Measurements from ENCODE around the gene KIF26B. TPM values are rescaled to one million over a fixed set of nuclear protein-coding genes. Genes with fewer than 3 reads are reported as not detected.
"Not testable (repeated sequence)": the region's sequence is repeated elsewhere in the genome, so short reads cannot be mapped to it uniquely, and the experiment has no call there.

The KIF26B gene
- total and polyA plus RNA-seq, 2 of the 4 experiments (the other 2 are of a cell fraction) = 0.53 to 0.54 TPM

DNA sequence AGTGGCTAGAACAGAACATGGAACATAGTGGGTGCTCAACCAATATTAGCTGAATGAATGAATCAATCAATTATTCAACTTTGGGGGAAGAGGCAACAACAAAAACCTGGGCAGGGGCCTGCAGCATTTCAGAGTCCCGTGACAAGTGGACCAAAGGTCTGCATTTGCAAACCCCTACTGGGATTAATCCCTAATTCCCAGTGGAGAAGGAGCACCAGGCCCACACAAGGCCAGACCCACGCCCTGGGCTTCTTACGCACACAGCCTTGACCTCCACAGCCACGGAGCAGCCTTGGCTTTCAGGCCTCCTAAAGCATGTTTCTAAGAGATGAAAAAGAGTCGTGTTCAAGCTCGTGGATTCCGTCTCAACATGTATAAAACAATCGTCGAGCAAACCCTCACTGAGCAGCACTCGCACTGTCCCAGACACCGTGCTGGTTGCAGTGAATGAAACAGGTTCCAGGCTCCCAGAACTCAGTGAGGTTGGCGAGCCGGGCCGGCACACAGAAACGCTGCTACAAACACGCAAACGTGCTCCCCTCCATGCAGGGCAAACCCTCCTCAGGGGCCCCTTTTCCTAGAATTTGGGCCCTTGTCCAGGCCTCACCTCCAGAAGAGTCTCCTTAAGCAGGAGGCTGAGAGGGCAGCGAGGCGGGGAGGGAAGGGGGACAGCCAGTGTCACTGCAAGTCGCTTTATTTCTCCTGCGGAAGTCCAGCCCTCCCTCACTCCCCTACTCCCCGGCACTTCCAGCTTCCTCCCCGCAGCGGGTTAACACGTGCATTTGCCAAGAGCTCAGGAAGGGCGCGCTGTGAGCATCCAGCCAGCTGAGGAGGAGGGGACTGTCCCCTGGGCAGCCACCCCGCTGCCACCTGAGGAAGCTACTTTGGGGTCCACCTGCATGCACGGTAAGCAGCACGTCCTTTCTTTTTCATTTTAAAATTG lies 556.4 kb downstream of the KIF26B start:
- H2BK20ac ChIP-seq (ENCODE audit: low read depth, low read length) = no peak overlapping the region
- no peaks in the 10 kb centered on the region for H3K9me3 ChIP-seq (ENCODE audit: control insufficient read depth, insufficient read depth, low read length)
- no peak overlapping the region for H3K4ac ChIP-seq (ENCODE audit: low read depth, low read length)
- no peak overlapping the region for H3K4me2 ChIP-seq (ENCODE audit: low read depth, low read length)
- no peak overlapping the region for H2BK15ac ChIP-seq (ENCODE audit: low read depth, low read length)
- no peaks in the 10 kb centered on the region for H3K9me1 ChIP-seq (ENCODE audit: insufficient read depth, low read length)
- no peak overlapping the region for H3K56ac ChIP-seq (ENCODE audit: extremely low read depth, insufficient read depth, low read length)
- H3K36me3 ChIP-seq (ENCODE audit: control insufficient read depth, insufficient read depth, low read length) = no peaks in the 10 kb centered on the region
- no peak overlapping the region for H4K5ac ChIP-seq (ENCODE audit: low read depth, low read length)
- no peak overlapping the region for H2AK5ac ChIP-seq (ENCODE audit: low read depth, low read length)
- ATAC-seq (ENCODE audit: low read depth) (no peak), DNase-seq (no peak)
- H4K8ac ChIP-seq (ENCODE audit: low read depth in 2 of 2, low read length in 2 of 2) = no peak overlapping the region
- no peak overlapping the region for H2BK5ac ChIP-seq (ENCODE audit: low read depth, low read length, poor library complexity, severe bottlenecking)
- no peak overlapping the region for H3K27ac ChIP-seq (ENCODE audit: insufficient read depth, low read length)
- TF ChIP-seq CHD1 (IDR thresholded peaks at IDR 0.05; ENCODE audit: low read depth, low read length) (no peak), RAD21 (IDR thresholded peaks at IDR 0.05; ENCODE audit: low read length) (no peak), FOS (IDR thresholded peaks at IDR 0.05; ENCODE audit: low read depth, low read length) (no peak), SMC3 (IDR thresholded peaks at IDR 0.05; ENCODE audit: low read depth, low read length) (no peak)
- TF ChIP-seq, protein P1, sequence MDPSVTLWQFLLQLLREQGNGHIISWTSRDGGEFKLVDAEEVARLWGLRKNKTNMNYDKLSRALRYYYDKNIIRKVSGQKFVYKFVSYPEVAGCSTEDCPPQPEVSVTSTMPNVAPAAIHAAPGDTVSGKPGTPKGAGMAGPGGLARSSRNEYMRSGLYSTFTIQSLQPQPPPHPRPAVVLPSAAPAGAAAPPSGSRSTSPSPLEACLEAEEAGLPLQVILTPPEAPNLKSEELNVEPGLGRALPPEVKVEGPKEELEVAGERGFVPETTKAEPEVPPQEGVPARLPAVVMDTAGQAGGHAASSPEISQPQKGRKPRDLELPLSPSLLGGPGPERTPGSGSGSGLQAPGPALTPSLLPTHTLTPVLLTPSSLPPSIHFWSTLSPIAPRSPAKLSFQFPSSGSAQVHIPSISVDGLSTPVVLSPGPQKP (IDR thresholded peaks at IDR 0.05; ENCODE audit: borderline replicate concordance, low read depth, low read length) = no peak
- no peak overlapping the region for H3K23ac ChIP-seq (ENCODE audit: low read depth, low read length)
- CTCF ChIA-PET = no interaction called here
- no peak overlapping the region for H2AFZ ChIP-seq (replicated peaks; ENCODE audit: low read length, poor library complexity)
- dilution Hi-C loops (cut with HindIII; ENCODE audit: low sequenced_read_pairs, unreplicated experiment) (no loop called here), intact Hi-C loops (cut with micrococcal nuclease) (no loop called here), in situ Hi-C loops (cut with MboI; ENCODE audit: low sequenced_read_pairs) (no loop called here)
- H4K20me1 ChIP-seq (ENCODE audit: insufficient read depth, low read length) = no peaks in the 10 kb centered on the region
- WGBS, 2 experiments (ENCODE audit: extremely low coverage in 2 of 2, insufficient read length in 1 of 2) = 80% methylated on average over 4 of the region's 30 CpGs; no CpG with 5 or more reads in 1 of the 2 experiments
- BruUV-seq (replicated peaks) = no TSS peak
- no peak overlapping the region for H3K14ac ChIP-seq (replicated peaks; ENCODE audit: low read depth, low read length)
- no peak overlapping the region for H3K4me3 ChIP-seq (ENCODE audit: insufficient read depth, low read depth, low read length)
- peaks cover 5% of the 10 kb centered on the region for H3K4me1 ChIP-seq (ENCODE audit: control insufficient read depth, insufficient read depth, low read length)
- no peak overlapping the region for H3K18ac ChIP-seq (ENCODE audit: low read depth, low read length)
- H3K9ac ChIP-seq (ENCODE audit: low read depth, low read length) = no peak overlapping the region
- H4K91ac ChIP-seq (ENCODE audit: insufficient read depth, low read depth, low read length) = no peak overlapping the region
- H3K79me1 ChIP-seq (ENCODE audit: low read depth in 1 of 2, low read length in 2 of 2) = no peaks in the 10 kb centered on the region
- POLR2A ChIA-PET (ENCODE audit: unreplicated experiment) = interaction anchor here (0.5 kb wide), 1 partner anchor 370 kb away, joined by 3 read pairs; no protein-coding TSS in a partner anchor
- no peak overlapping the region for H2BK120ac ChIP-seq (ENCODE audit: low read depth, low read length)
- H2AK9ac ChIP-seq (replicated peaks; ENCODE audit: low read depth, low read length, poor library complexity) = no peak overlapping the region
- H3K27me3 ChIP-seq (ENCODE audit: control insufficient read depth, insufficient read depth, low read length) = no peaks in the 10 kb centered on the region; the same call in 1 of the 2 replicates

DNA sequence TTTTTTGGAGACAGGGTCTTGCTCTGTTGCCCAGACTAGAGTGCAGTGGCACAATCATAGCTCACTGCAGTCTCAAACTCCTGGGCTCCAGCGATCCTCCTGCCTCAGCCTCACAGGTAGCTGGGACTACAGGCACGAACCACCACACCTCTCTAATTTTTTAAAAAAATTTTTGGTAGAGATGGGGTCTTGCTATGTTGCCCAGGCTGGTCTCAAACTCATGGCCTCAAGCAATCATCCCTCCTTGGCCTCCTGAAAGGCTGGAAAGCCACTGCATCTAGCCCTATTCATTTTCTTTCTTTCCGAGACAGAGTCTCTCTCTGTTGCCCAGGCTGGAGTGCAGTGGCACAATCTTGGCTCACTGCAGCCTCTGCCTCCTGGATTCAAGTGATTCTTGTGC lies 559.2 kb downstream of the KIF26B start:
- H3K23ac ChIP-seq (ENCODE audit: low read depth, low read length); H3K4ac ChIP-seq (ENCODE audit: low read depth, low read length); H2BK5ac ChIP-seq (ENCODE audit: low read depth, low read length, poor library complexity, severe bottlenecking); H3K4me2 ChIP-seq (ENCODE audit: low read depth, low read length); H3K9me1 ChIP-seq (ENCODE audit: insufficient read depth, low read length); H3K27ac ChIP-seq (ENCODE audit: insufficient read depth, low read length); H2AK9ac ChIP-seq (replicated peaks; ENCODE audit: low read depth, low read length, poor library complexity); dilution Hi-C loops (cut with HindIII; ENCODE audit: low sequenced_read_pairs, unreplicated experiment); H3K56ac ChIP-seq (ENCODE audit: extremely low read depth, insufficient read depth, low read length); H3K4me1 ChIP-seq (ENCODE audit: control insufficient read depth, insufficient read depth, low read length); H3K4me3 ChIP-seq (ENCODE audit: insufficient read depth, low read depth, low read length); H3K36me3 ChIP-seq (ENCODE audit: control insufficient read depth, insufficient read depth, low read length); H2AK5ac ChIP-seq (ENCODE audit: low read depth, low read length); H4K20me1 ChIP-seq (ENCODE audit: insufficient read depth, low read length); H3K27me3 ChIP-seq (ENCODE audit: control insufficient read depth, insufficient read depth, low read length); H2BK120ac ChIP-seq (ENCODE audit: low read depth, low read length); H4K8ac ChIP-seq (ENCODE audit: low read depth in 2 of 2, low read length in 2 of 2); H3K9me3 ChIP-seq (ENCODE audit: control insufficient read depth, insufficient read depth, low read length); H3K79me1 ChIP-seq (ENCODE audit: low read depth in 1 of 2, low read length in 2 of 2); H2BK20ac ChIP-seq (ENCODE audit: low read depth, low read length); POLR2A ChIA-PET (ENCODE audit: unreplicated experiment); H4K5ac ChIP-seq (ENCODE audit: low read depth, low read length); BruUV-seq (replicated peaks); intact Hi-C loops (cut with micrococcal nuclease); H3K9ac ChIP-seq (ENCODE audit: low read depth, low read length); CTCF ChIA-PET; H4K91ac ChIP-seq (ENCODE audit: insufficient read depth, low read depth, low read length); H3K18ac ChIP-seq (ENCODE audit: low read depth, low read length); H3K14ac ChIP-seq (replicated peaks; ENCODE audit: low read depth, low read length); ATAC-seq (ENCODE audit: low read depth); DNase-seq; in situ Hi-C loops (cut with MboI; ENCODE audit: low sequenced_read_pairs); H2BK15ac ChIP-seq (ENCODE audit: low read depth, low read length); H2AFZ ChIP-seq (replicated peaks; ENCODE audit: low read length, poor library complexity): not testable (repeated sequence)
- no CpG with 5 or more reads among the region's 3 CpGs for WGBS, 2 experiments (ENCODE audit: extremely low coverage in 2 of 2, insufficient read length in 1 of 2)

All from IMR-90 (cell line).